HG03060 (cell line): Measurements from ENCODE around the gene CPNE5.
"Not testable (repeated sequence)": the region's sequence is repeated elsewhere in the genome, so short reads cannot be mapped to it uniquely, and the experiment has no call there.

Experiments
- ATAC-seq: cut with Tn5 transposase; IDR thresholded peaks from one replicate; pipeline ENCODE4 v1.9.1; 2021; ENCODE audit warnings: low read depth, moderate number of reproducible peaks; ENCODE audit not compliant: unreplicated experiment

CPNE5 gene

GRCh38 chr6:36817847-36818246, 21.4 kb downstream of the CPNE5 start:
- no peak for ATAC-seq

DNA sequence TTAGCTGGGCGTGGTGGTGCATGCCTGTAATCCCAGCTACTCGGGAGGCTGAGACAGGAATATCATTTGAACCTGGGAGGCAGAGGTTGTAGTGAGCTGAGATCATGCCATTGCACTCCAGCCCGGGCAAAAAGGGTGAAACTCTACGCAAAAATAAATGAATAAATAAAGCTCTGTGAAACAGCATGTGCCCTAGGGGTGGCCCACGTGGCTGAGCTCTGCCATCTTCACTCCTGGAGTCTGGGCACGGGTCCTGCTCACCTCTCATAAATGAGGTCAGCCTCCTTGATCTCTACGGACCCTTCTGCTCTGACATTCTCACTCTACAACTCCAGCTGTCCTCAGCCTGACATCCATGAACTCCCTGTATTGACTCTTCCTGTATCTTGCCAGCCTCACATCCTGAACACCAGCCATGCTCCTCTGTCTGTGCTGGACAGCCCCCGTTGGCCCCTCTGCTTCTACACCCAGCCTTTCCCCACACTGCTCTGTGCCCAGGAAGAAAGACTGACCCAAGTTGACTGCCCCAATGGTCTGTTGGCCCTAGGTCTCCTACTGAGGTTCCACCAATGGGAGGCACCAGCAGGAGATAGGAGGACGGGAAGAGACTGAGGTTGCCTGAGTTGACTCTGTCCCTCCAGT, 21.9 kb downstream of the CPNE5 start:
- ATAC-seq = no peak

- no peak for ATAC-seq
These were observed 23.1 kb downstream of the CPNE5 start for GRCh38 chr6:36815962-36816735.

DNA sequence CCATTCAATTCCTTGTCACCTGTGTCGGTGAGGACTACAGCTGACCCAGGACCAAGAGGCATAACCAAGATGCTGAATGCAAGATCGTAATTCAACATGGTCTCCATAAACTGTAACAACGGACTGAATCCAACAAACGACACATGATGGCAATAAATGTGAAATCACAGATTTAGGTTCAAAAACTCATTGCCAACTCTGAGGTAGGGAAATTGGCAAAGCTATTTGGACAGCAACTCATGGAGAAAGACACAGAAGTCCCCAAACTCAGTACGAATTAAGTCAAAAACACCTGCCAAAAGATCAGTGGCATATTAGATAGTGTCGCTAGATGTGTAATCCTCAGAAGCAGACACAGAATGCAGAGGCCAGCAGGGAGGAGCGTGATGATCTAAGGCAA, 25.0 kb downstream of the CPNE5 start:
- ATAC-seq = no peak

GRCh38 chr6:36813526-36813925, 25.7 kb downstream of the CPNE5 start:
- ATAC-seq = no peak

DNA sequence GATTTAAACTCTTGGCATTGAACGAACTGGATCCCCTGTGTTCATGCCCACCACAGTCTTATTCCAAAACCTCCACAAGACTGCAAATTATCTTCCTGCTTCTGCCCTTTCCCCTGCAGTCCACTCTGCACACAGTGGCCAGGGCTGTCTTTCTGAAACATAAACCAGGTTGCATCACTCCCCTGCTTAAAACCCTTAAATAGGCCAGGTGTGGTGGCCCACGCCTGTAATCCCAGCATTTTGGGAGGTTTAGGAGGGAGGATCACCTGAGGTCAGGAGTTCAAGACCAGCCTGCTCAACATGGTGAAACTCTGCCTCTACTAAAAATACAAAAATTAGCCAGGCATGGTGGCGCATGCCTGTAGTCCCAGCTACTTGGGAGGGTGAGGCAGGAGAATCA, 26.2 kb downstream of the CPNE5 start:
- not testable (repeated sequence) for ATAC-seq

DNA sequence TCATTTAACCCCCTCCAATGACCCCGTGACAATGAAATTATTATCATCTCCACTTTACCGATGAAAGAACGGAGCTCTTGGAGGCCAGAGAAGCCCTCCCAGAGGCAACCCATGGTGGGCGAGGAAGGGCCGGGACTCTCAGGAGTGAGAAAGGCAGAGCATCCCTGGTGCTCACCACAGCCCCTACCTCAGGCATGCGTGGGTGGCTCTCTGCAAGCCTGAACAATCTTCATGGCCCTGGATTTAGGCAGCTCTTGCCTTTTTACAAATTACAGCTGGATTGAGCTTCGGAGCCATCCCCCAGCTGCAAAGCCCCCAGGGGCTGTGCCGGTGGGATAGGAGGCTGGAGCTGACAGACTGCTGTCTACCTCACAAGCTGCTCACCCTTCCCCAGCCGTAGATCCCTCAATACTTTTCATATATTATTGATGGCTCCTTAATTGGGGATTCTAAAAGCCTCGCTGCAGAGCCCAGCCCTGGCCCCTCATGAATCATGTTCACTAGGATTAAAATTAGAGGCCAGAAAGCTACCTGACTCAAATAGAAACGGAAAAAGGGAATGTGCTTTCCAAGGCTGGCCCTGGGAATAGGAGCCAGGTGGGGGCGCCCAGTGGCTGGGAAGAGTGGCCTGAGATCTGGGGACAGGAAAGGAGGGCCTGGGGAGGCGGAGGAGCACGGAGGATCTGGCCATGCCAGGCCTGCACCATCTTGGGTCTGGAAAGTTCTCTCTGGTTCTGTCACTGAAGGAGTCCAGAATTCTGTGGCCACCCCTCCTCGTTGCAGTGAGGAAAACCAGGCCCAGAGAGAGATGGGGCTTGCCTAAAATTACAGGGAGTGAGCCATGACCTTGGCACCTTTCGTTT, 29.1 kb downstream of the CPNE5 start:
- no peak for ATAC-seq

DNA sequence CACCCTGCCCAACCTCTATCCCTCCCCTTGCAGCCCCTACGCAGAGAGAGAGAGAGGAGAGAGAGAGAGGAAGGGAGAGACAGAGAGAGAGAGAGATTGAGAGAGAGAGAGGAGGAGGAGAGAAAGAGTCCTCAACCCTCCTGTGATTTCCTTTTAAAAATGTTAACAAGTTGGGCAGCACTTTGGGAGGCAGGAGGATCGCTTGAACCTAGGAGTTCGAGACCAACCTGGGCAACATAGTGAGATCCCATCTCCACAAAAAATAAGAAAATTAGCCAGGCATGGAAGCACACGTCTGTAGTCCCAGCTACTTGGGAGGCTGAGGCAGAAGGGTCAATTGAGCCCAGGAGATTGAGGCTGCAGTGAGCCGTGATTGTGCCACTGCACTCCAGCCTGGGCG, 30.1 kb downstream of the CPNE5 start:
- no peak for ATAC-seq

DNA sequence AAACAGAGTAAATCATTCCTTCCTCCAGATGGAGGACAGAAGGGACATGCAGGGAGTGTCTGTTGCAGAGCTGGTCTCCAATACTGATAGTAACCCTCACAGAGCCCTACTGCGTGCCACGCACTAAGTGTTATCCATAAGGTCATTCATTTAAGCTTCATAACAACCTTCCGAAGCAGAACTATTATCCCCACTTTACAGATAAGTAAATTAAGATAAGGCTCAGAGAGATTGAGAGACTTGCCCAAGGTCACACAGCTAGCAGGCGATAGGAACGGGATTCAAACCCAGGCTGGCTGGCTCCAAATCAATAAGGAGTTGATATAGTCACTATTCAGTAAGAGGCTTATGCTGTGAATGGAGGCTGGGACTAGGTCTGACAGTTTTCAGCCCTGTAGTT, 30.6 kb downstream of the CPNE5 start:
- no peak for ATAC-seq

DNA sequence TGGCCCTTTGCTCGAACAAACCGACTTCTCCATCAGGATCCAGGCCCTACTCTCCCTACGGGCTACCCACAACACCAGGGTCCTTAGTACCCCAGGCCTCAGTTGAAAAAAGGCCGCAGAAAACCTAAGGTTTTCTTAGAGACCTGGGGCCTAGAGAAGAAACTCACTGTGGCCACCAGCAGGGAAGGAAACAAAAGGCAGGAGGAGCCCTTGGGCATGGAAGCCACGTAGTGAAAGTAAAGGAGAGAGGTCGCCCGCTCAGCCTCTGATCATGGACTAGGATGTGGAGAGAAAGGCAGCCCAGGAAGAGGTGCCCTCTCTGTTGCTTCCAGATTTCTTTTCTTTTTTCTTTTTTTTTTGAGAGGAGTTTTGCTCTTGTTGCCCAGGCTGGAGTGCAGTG, 31.5 kb downstream of the CPNE5 start:
- no peak for ATAC-seq

DNA sequence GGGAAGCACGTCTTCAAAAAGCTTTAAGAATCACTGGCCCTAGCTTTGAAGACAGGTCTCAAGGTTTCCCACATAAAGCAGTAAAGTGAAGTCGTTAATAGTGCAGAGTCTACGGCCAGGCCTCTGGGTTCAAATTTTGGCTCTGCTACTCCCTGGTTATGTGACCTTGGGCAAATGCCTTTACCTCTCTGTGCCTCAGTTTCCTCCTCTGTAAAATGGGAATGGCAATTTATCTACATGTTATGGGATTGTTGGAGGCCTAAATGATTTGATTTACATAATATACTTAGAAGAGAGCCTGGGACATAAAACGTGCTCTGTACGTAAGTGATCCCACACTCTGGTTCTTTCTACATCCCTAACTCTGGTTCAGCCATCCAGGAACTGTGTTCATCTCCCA, 32.1 kb downstream of the CPNE5 start:
- no peak for ATAC-seq

- ATAC-seq = no peak
These were observed 33.3 kb downstream of the CPNE5 start for GRCh38 chr6:36805917-36806316.

- ATAC-seq = no peak
These were observed 34.0 kb downstream of the CPNE5 start for GRCh38 chr6:36805096-36805797.

GRCh38 chr6:36804563-36804962, 34.7 kb downstream of the CPNE5 start:
- no peak for ATAC-seq

GRCh38 chr6:36803908-36804307, 35.3 kb downstream of the CPNE5 start:
- ATAC-seq = no peak

GRCh38 chr6:36803482-36803881, 35.8 kb downstream of the CPNE5 start:
- no peak for ATAC-seq

GRCh38 chr6:36800223-36801076, 38.8 kb downstream of the CPNE5 start:
- ATAC-seq = no peak

- no peak for ATAC-seq
These were observed 40.4 kb downstream of the CPNE5 start for GRCh38 chr6:36798852-36799251.

GRCh38 chr6:36797653-36798052, 41.6 kb downstream of the CPNE5 start:
- no peak for ATAC-seq

DNA sequence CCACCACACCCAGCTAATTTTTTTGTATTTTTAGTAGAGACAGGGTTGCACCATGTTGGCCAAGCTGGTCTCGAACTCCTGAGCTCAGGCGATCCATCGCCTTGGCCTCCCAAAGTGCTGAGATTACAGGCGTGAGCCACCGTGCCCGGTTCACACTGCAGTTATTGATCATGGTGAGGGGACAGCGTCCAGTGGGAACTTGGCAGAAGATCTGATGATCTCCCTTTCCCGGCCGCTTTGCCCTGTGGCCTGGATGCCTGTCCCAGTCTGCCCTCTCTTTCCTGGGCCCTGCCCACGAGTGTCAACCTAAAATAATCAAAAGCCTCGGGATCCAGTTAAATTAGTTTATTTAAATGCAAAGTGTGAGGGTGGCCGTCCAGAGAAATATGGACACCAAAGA, 42.2 kb downstream of the CPNE5 start:
- ATAC-seq = no peak
